GM12864 (cell line): Measurements from ENCODE around the gene MEX3C.

Source experiments
- DNase-seq: peaks from one replicate; pipeline ENCODE4 v3.0.0-alpha.2; 2011; ENCODE audit warnings: low read depth
- H3K4me3 ChIP-seq: 2 replicates; pipeline ENCODE4 v1.5.1; 2011; ENCODE audit warnings: mild to moderate bottlenecking, low read depth, low read length, control low read depth
- TF ChIP-seq, protein P1 (sequence below): IDR thresholded peaks from 2 replicates; pipeline ENCODE4 v1.5.1; 2011; ENCODE audit warnings: low read depth, mild to moderate bottlenecking, moderate library complexity, low read length, control low read depth, inconsistent platforms; ENCODE audit errors: missing control alignments

The MEX3C gene

DNA sequence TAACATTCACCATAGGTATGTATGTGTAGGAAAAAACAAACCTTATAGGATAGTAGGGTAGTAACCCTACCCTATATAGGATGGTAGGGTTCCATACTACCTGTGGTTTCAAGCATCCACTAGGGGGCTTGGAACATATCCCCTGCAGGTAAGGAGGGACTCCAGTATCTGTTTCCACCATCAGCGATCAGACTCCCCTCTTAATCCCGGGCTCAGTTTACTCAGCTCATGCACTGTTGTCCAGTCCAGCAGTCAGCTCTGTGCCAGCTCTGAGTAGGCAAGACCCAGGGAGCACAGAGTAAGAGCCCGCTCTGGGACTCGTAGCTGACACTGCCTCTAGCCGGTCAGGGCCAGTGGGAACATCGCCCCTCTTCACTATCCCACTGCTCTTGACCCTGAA is 61.7 kb downstream of the MEX3C start:
- DNase-seq: no peak
- no peak overlapping the region for H3K4me3 ChIP-seq
- TF ChIP-seq, protein P1, sequence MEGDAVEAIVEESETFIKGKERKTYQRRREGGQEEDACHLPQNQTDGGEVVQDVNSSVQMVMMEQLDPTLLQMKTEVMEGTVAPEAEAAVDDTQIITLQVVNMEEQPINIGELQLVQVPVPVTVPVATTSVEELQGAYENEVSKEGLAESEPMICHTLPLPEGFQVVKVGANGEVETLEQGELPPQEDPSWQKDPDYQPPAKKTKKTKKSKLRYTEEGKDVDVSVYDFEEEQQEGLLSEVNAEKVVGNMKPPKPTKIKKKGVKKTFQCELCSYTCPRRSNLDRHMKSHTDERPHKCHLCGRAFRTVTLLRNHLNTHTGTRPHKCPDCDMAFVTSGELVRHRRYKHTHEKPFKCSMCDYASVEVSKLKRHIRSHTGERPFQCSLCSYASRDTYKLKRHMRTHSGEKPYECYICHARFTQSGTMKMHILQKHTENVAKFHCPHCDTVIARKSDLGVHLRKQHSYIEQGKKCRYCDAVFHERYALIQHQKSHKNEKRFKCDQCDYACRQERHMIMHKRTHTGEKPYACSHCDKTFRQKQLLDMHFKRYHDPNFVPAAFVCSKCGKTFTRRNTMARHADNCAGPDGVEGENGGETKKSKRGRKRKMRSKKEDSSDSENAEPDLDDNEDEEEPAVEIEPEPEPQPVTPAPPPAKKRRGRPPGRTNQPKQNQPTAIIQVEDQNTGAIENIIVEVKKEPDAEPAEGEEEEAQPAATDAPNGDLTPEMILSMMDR: peak; percentile 48

GRCh38 chr18:51135364-51135763 is 62.1 kb downstream of the MEX3C start:
- DNase-seq: no peak
- TF ChIP-seq, protein P1: no peak
- H3K4me3 ChIP-seq: no peak overlapping the region

- H3K4me3 ChIP-seq: no peak overlapping the region
- TF ChIP-seq, protein P1: no peak
- no peak for DNase-seq
Observed at GRCh38 chr18:51134721-51135120, 62.8 kb downstream of the MEX3C start.

DNA sequence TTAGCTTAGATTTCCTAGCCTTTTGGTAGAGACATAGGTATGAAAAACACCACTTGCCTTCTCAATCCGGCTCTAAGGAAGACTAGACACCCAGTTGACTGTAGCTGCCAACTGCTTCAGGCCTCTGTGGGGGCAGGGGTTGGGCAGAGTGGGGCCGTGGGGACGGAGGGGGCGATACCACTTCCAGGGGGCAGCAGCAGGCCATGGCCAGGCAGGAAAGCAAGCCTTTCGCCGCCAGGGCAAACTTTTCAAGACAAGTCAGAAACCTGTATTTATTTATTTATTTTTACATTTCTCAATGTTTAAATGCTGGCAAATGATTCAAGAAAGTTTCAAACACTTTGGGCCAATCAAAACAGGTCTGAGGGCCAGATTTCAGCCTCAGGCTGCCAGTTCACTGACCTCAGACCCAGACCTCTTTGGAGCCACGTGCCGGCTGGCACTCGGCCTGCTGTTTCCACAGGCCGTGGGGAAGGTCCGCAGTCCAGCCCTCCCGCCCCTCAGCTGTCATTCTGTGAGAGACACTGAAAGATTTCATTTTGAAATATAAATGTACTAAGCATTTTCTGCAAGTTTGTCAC is 63.8 kb downstream of the MEX3C start:
- no peak for DNase-seq
- TF ChIP-seq, protein P1: no peak
- no peak overlapping the region for H3K4me3 ChIP-seq

GRCh38 chr18:51132256-51132935 is 65.1 kb downstream of the MEX3C start:
- TF ChIP-seq, protein P1: no peak
- no peak overlapping the region for H3K4me3 ChIP-seq
- DNase-seq: no peak

GRCh38 chr18:51128533-51128932 is 68.9 kb downstream of the MEX3C start:
- DNase-seq: no peak
- H3K4me3 ChIP-seq: no peak overlapping the region
- TF ChIP-seq, protein P1: no peak

GRCh38 chr18:51127664-51128063 is 69.8 kb downstream of the MEX3C start:
- DNase-seq: no peak
- no peak overlapping the region for H3K4me3 ChIP-seq
- TF ChIP-seq, protein P1: no peak
